Spleen (tissue), 11 donors: ENCODE results near the gene MESD. TPM values are rescaled to one million over a fixed set of nuclear protein-coding genes. Genes with fewer than 3 reads are reported as not detected.

Experiments
- DNase-seq: peaks from one replicate; pipeline ENCODE4 v3.0.0-alpha.2; 2020
- H3K27ac ChIP-seq, 8 donors: fragments of 200-600 bp; sonication (generic) in 7 of 8; 1 replicate in 4 of 8; 2 replicates in 4 of 8; pipeline versions ENCODE4 v1.5.0 to v1.8.0; 2016 to 2021; ENCODE audit warnings: inconsistent platforms in 4 of 8, mild to moderate bottlenecking in 4 of 8, moderate library complexity in 1 of 8
- H3K27me3 ChIP-seq, 7 donors: fragments of 200-600 bp; sonication (generic) in 6 of 7; replicated peaks in 1 of 7; 1 replicate in 4 of 7; 2 replicates in 3 of 7; pipeline versions ENCODE4 v1.5.0 to v1.8.0; 2016 to 2021; ENCODE audit warnings: inconsistent platforms in 3 of 7, mild to moderate bottlenecking in 1 of 7
- H3K36me3 ChIP-seq, 6 donors: fragments of 200-600 bp; sonication (generic) in 5 of 6; 1 replicate in 4 of 6; 2 replicates in 2 of 6; pipeline versions ENCODE4 v1.5.0 to v1.8.0; 2016 to 2021; ENCODE audit warnings: inconsistent platforms in 2 of 6
- H3K4me1 ChIP-seq, 6 donors: fragments of 200-600 bp; sonication (generic) in 5 of 6; 1 replicate in 3 of 6; 2 replicates in 3 of 6; pipeline versions ENCODE4 v1.5.0 to v1.8.0; 2016 to 2021; ENCODE audit warnings: inconsistent platforms in 3 of 6
- H3K4me3 ChIP-seq, 8 donors: fragments of 200-600 bp; sonication (generic) in 7 of 8; 1 replicate in 4 of 8; 2 replicates in 4 of 8; pipeline versions ENCODE4 v1.5.0 to v1.8.0; 2016 to 2021; ENCODE audit warnings: inconsistent platforms in 4 of 8, mild to moderate bottlenecking in 4 of 8, moderate library complexity in 2 of 8
- H3K9me3 ChIP-seq, 8 donors: fragments of 200-600 bp; sonication (generic) in 7 of 8; 1 replicate in 4 of 8; 2 replicates in 4 of 8; pipeline versions ENCODE4 v1.5.0 to v1.8.0; 2016 to 2021; ENCODE audit warnings: inconsistent platforms in 4 of 8
- CTCF ChIP-seq, 11 experiments: fragments of 200-600 bp in 7 of 11; fragments of 450-650 bp in 4 of 11; sonication (generic) in 4 of 11; IDR thresholded peaks in 8 of 11; conservative IDR thresholded peaks in 3 of 11; 1 replicate in 7 of 11; 2 replicates in 4 of 11; pipeline versions ENCODE4 v1.4.0 to v1.8.0; 2016 to 2021; ENCODE audit warnings: antibody characterized with exemption in 11 of 11, inconsistent platforms in 4 of 11, mild to moderate bottlenecking in 1 of 11
- POLR2A ChIP-seq, 3 donors: fragments of 450-650 bp; IDR thresholded peaks; one replicate each; pipeline ENCODE4 v1.5.1; 2017; ENCODE audit warnings: antibody characterized with exemption in 3 of 3, mild to moderate bottlenecking in 1 of 3
- POLR2AphosphoS5 ChIP-seq, 3 donors: sonication (generic); formaldehyde crosslinking; IDR thresholded peaks; one replicate each; pipeline ENCODE4 v1.5.1; 2017; ENCODE audit warnings: antibody characterized with exemption in 3 of 3
- WGBS, 5 donors: extraction: QIAGEN DNeasy Blood & Tissue Kit in 3 of 5; methylation state at CpG; one replicate each; pipeline versions ENCODE4 v1.1.5 to v1.1.7; 2013 to 2018; 5-methylcytosine and 5-hydroxymethylcytosine counted together
- intact Hi-C: fragments of 100-400 bp; cut with DNase I; formaldehyde crosslinking; loops from one replicate; pipeline ENCODE4 v1.15.0; 2023; ENCODE audit warnings: low total_unique reads
- polyA plus RNA-seq, 3 donors: library from polyadenylated mRNA; stranded (reverse); fragments of 200-250 nt; gene quantifications; one replicate each; pipeline ENCODE4 v1.2.1, GENCODE V29; 2013
- total RNA-seq, 7 donors: library from RNA; depleted of rRNA in 3 of 7; stranded (reverse); fragments of >200 nt in 3 of 7; fragmentation: NEBNext Ultra II Directional in 4 of 7; extraction: Animal tissue kit (Norgen Biotek cat#: 25700) in 4 of 7; gene quantifications; one replicate each; pipeline versions ENCODE4 v1.1.0 to v1.2.1, GENCODE V29; 2016 to 2021
- donor health status: healthy with polysubstance abuse.
- donor health status: DM: no; HTN: no; CAD: no; lungs with moderate emphysema.
- donor health status: DM: no; HTN: no; CAD: no.
- donor health status: Bipolar disorder and iron deficiency.
- donor health status: healthy.
- donor health status: DM: no; HTN: no; CAD: no.
- donor health status: DM: yes; HTN: yes; CAD: no.

The MESD gene
- total and polyA plus RNA-seq, 10 donors = 8.5 to 39.8 (median 27.5) TPM

- Histone ChIP-seq H3K27me3 (no peaks in the 10 kb centered on the region), H3K4me3 (no peak overlapping the region), H3K36me3 (peaks cover 0 to 6% (median 0%) of the 10 kb centered on the region in 6 donors), H3K9me3 (no peaks in the 10 kb centered on the region), H3K4me1 (peaks cover 0 to 4% (median 0%) of the 10 kb centered on the region in 6 donors), H3K27ac (no peak overlapping the region)
- DNase-seq = no peak
- WGBS, 5 donors = 73 to 86% (median 78%) methylated on average over 3 of the region's 3 CpGs
- intact Hi-C loops = no loop called here
- no peak for TF ChIP-seq CTCF (IDR thresholded peaks at IDR 0.05 in 8 of 11, conservative IDR thresholded peaks at IDR 0.05 in 3 of 11)
- no peak for TF ChIP-seq POLR2AphosphoS5 (IDR thresholded peaks at IDR 0.05)
- TF ChIP-seq POLR2A (IDR thresholded peaks at IDR 0.05) = no peak
These were observed 74.1 kb downstream of the MESD start for GRCh38 chr15:80915472-80915871.

- Histone ChIP-seq H3K36me3 (peaks cover 0 to 24% (median 4%) of the 10 kb centered on the region in 6 donors), H3K27me3 (no peaks in the 10 kb centered on the region), H3K27ac (no peak overlapping the region), H3K4me1 (no peaks in the 10 kb centered on the region), H3K9me3 (peaks cover 0 to 2% (median 0%) of the 10 kb centered on the region in 8 donors), H3K4me3 (no peak overlapping the region)
- intact Hi-C loops = no loop called here
- WGBS, 5 donors = 90 to 96% (median 93%) methylated on average over 5 of the region's 5 CpGs
- no peak for DNase-seq
- TF ChIP-seq CTCF (IDR thresholded peaks at IDR 0.05 in 8 of 11, conservative IDR thresholded peaks at IDR 0.05 in 3 of 11) = no peak
- no peak for TF ChIP-seq POLR2AphosphoS5 (IDR thresholded peaks at IDR 0.05)
- TF ChIP-seq POLR2A (IDR thresholded peaks at IDR 0.05) = no peak
These were observed 76.1 kb downstream of the MESD start for GRCh38 chr15:80913541-80913940.

- no peak overlapping the region for H3K27ac ChIP-seq
- H3K9me3 ChIP-seq = peaks cover 0 to 2% (median 0%) of the 10 kb centered on the region in 8 donors
- TF ChIP-seq POLR2AphosphoS5 (IDR thresholded peaks at IDR 0.05) (no peak), CTCF (IDR thresholded peaks at IDR 0.05 in 8 of 11, conservative IDR thresholded peaks at IDR 0.05 in 3 of 11) (no peak), POLR2A (IDR thresholded peaks at IDR 0.05) (no peak)
- no peaks in the 10 kb centered on the region for H3K27me3 ChIP-seq
- H3K36me3 ChIP-seq = peaks cover 0 to 28% (median 6%) of the 10 kb centered on the region in 6 donors
- H3K4me3 ChIP-seq = no peak overlapping the region
- 91 to 97% (median 92%) methylated on average over 6 of the region's 6 CpGs for WGBS, 5 donors
- H3K4me1 ChIP-seq = no peaks in the 10 kb centered on the region
- no peak for DNase-seq
- intact Hi-C loops = no loop called here
These were observed 76.9 kb downstream of the MESD start for GRCh38 chr15:80912673-80913072.

- DNase-seq = no peak
- Histone ChIP-seq H3K36me3 (peaks cover 0 to 28% (median 6%) of the 10 kb centered on the region in 6 donors), H3K4me3 (no peak overlapping the region), H3K9me3 (peaks cover 0 to 2% (median 0%) of the 10 kb centered on the region in 8 donors), H3K4me1 (no peaks in the 10 kb centered on the region), H3K27me3 (no peaks in the 10 kb centered on the region), H3K27ac (no peak overlapping the region)
- 91 to 100% (median 94%) methylated on average over 1 of the region's 1 CpG for WGBS, 5 donors
- TF ChIP-seq POLR2A (IDR thresholded peaks at IDR 0.05) (no peak), POLR2AphosphoS5 (IDR thresholded peaks at IDR 0.05) (no peak), CTCF (IDR thresholded peaks at IDR 0.05 in 8 of 11, conservative IDR thresholded peaks at IDR 0.05 in 3 of 11) (no peak)
- intact Hi-C loops = no loop called here
These were observed 77.8 kb downstream of the MESD start for GRCh38 chr15:80911821-80912220.
